ENCODE results near the gene STARD13. TPM values are rescaled to one million over a fixed set of nuclear protein-coding genes. Genes with fewer than 3 reads are reported as not detected.

STARD13 gene
- total RNA-seq, 1 donor from 2014 or later: 8.9 TPM

GRCh38 chr13:33100886-33101285 is 184.7 kb downstream of the STARD13 start:
- TF ChIP-seq CTCF (conservative IDR thresholded peaks at IDR 0.05; ENCODE audit: low read depth, low read length): no peak
- no peak overlapping the region for H3K4me3 ChIP-seq (ENCODE audit: low read depth, low read length)
- DNase-seq (ENCODE audit: low read depth): no peak

GRCh38 chr13:33099860-33100259 is 185.7 kb downstream of the STARD13 start:
- no peak for TF ChIP-seq CTCF (conservative IDR thresholded peaks at IDR 0.05; ENCODE audit: low read depth, low read length)
- no peak for DNase-seq (ENCODE audit: low read depth)
- H3K4me3 ChIP-seq (ENCODE audit: low read depth, low read length): no peak overlapping the region

- H3K4me3 ChIP-seq (ENCODE audit: low read depth, low read length): no peak overlapping the region
- no peak for TF ChIP-seq CTCF (conservative IDR thresholded peaks at IDR 0.05; ENCODE audit: low read depth, low read length)
- no peak for DNase-seq (ENCODE audit: low read depth)
Observed at GRCh38 chr13:33096886-33097605, 188.5 kb downstream of the STARD13 start.

GRCh38 chr13:33092073-33092987 is 193.2 kb downstream of the STARD13 start:
- no peak overlapping the region for H3K4me3 ChIP-seq (ENCODE audit: low read depth, low read length)
- TF ChIP-seq CTCF (conservative IDR thresholded peaks at IDR 0.05; ENCODE audit: low read depth, low read length): no peak
- DNase-seq (ENCODE audit: low read depth): no peak

- no peak for DNase-seq (ENCODE audit: low read depth)
- no peak overlapping the region for H3K4me3 ChIP-seq (ENCODE audit: low read depth, low read length)
- no peak for TF ChIP-seq CTCF (conservative IDR thresholded peaks at IDR 0.05; ENCODE audit: low read depth, low read length)
Observed at GRCh38 chr13:33091415-33091774, 194.2 kb downstream of the STARD13 start.

- no peak for DNase-seq (ENCODE audit: low read depth)
- no peak for TF ChIP-seq CTCF (conservative IDR thresholded peaks at IDR 0.05; ENCODE audit: low read depth, low read length)
Observed at GRCh38 chr13:33090755-33091414, 194.7 kb downstream of the STARD13 start.

More at GRCh38 chr13:33090755-33091414, 194.7 kb downstream of the STARD13 start:
- no peak overlapping the region for H3K4me3 ChIP-seq (ENCODE audit: low read depth, low read length)

All from epithelial cell of proximal tubule (primary cell).